H1 (cell line): ENCODE measurements around the gene PCDH9. TPM values are rescaled to one million over a fixed set of nuclear protein-coding genes. Genes with fewer than 3 reads are reported as not detected.

Experiments
- CTCF ChIA-PET: fragments of 300-600 bp; sonication (Branson Sonifier 250); formaldehyde crosslinking; loops from one replicate; lab custom pipeline; 2021; ENCODE audit not compliant: partially characterized antibody; lab: Charles Lee
- POLR2A ChIA-PET: fragments of 300-600 bp; sonication (Branson Sonifier 250); formaldehyde crosslinking; loops from one replicate; lab custom pipeline; 2021; ENCODE audit warnings: inconsistent platforms; ENCODE audit not compliant: partially characterized antibody; lab: Charles Lee
- DNase-seq, 2 experiments: peaks; one replicate each; pipeline versions ENCODE4 v3.0.0 to v3.0.0-alpha.2; 2010 to 2022; ENCODE audit warnings: low spot score in 2 of 2, low read depth in 1 of 2, mixed read lengths in 1 of 2
- FAIRE-seq: peaks from 2 replicates; lab custom pipeline; 2011; peaks lifted over from hg19 to GRCh38; lab: Jason Lieb, UNC
- H2AFZ ChIP-seq: 2 replicates; pipeline ENCODE4 v1.8.1; 2012; ENCODE audit warnings: low read length, inconsistent platforms
- H2AK5ac ChIP-seq: 2 replicates; pipeline ENCODE4 v1.6.1; 2013; ENCODE audit warnings: low read depth, low read length
- H2BK120ac ChIP-seq: replicated peaks from 2 replicates; pipeline ENCODE3; 2013; ENCODE audit warnings: low read depth, low read length, inconsistent platforms
- H2BK12ac ChIP-seq: 2 replicates; pipeline ENCODE4 v1.6.1; 2013; ENCODE audit warnings: low read depth, low read length
- H2BK15ac ChIP-seq: 2 replicates; pipeline ENCODE4 v1.6.1; 2013; ENCODE audit warnings: low read length
- H2BK20ac ChIP-seq: 2 replicates; pipeline ENCODE4 v1.6.1; 2013; ENCODE audit warnings: low read length
- H2BK5ac ChIP-seq: 2 replicates; pipeline ENCODE4 v1.6.1; 2013; ENCODE audit warnings: low read depth, low read length
- H3K14ac ChIP-seq: 2 replicates; pipeline ENCODE4 v1.6.1; 2013; ENCODE audit warnings: inconsistent platforms; ENCODE audit not compliant: insufficient read length
- H3K18ac ChIP-seq: 2 replicates; pipeline ENCODE4 v1.6.1; 2013; ENCODE audit warnings: low read length; ENCODE audit errors: extremely low read depth
- H3K23ac ChIP-seq: 2 replicates; pipeline ENCODE4 v1.6.1; 2013; ENCODE audit warnings: inconsistent platforms; ENCODE audit not compliant: insufficient read length
- H3K23me2 ChIP-seq: 2 replicates; pipeline ENCODE4 v1.6.1; 2013; ENCODE audit warnings: low read depth, low read length
- H3K27ac ChIP-seq: 2 replicates; pipeline ENCODE4 v1.6.1; 2011; ENCODE audit warnings: low read depth, low read length, inconsistent platforms
- H3K27me3 ChIP-seq, 4 experiments: replicated peaks in 1 of 4; 1 replicate in 1 of 4; 2 replicates in 3 of 4; pipeline versions ENCODE4 v1.6.1 to v1.8.1; 2011 to 2013; ENCODE audit warnings: low read length in 3 of 4, mild to moderate bottlenecking in 3 of 4, inconsistent platforms in 2 of 4, mixed read lengths in 2 of 4, moderate library complexity in 1 of 4; ENCODE audit not compliant: control insufficient read depth in 3 of 4, insufficient read depth in 3 of 4; ENCODE audit errors: extremely low read depth in 1 of 4
- H3K36me3 ChIP-seq, 4 experiments: 2 replicates each; pipeline versions ENCODE4 v1.6.1 to v1.8.1; 2011 to 2013; ENCODE audit warnings: mild to moderate bottlenecking in 4 of 4, low read length in 3 of 4, moderate library complexity in 2 of 4, control low read depth in 1 of 4, inconsistent platforms in 1 of 4; ENCODE audit not compliant: insufficient read depth in 4 of 4, control insufficient read depth in 2 of 4
- H3K4ac ChIP-seq: replicated peaks from 2 replicates; pipeline ENCODE3; 2013; ENCODE audit warnings: low read length, low read depth, mixed read lengths, inconsistent platforms; ENCODE audit not compliant: insufficient read length
- H3K4me1 ChIP-seq, 4 experiments: replicated peaks in 1 of 4; 1 replicate in 1 of 4; 2 replicates in 3 of 4; pipeline versions ENCODE4 v1.6.1 to v1.8.1; 2011 to 2013; ENCODE audit warnings: low read length in 3 of 4, inconsistent platforms in 2 of 4, mixed read lengths in 1 of 4; ENCODE audit not compliant: insufficient read depth in 4 of 4, control insufficient read depth in 3 of 4
- H3K4me2 ChIP-seq, 2 experiments: 2 replicates each; pipeline versions ENCODE4 v1.6.1 to v1.8.1; 2011 to 2013; ENCODE audit warnings: low read depth in 2 of 2, low read length in 2 of 2, control low read depth in 1 of 2, inconsistent platforms in 1 of 2, mild to moderate bottlenecking in 1 of 2; ENCODE audit not compliant: insufficient read depth in 1 of 2
- H3K4me3 ChIP-seq, 4 experiments: fragments of 200-600, 300-600 bp in 1 of 4; sonication (generic), shearing (Covaris generic), sonication (Bioruptor Twin) in 1 of 4; 2 replicates each; pipeline versions ENCODE4 v1.5.1 to v1.8.1; 2011 to 2016; ENCODE audit warnings: low read length in 4 of 4, low read depth in 3 of 4, control low read depth in 2 of 4, inconsistent platforms in 2 of 4, mild to moderate bottlenecking in 2 of 4, mixed read lengths in 1 of 4, moderate library complexity in 1 of 4; ENCODE audit not compliant: insufficient read depth in 2 of 4; ENCODE audit errors: extremely low read depth in 1 of 4
- H3K56ac ChIP-seq: replicated peaks from 2 replicates; pipeline ENCODE3; 2013; ENCODE audit warnings: low read depth, mild to moderate bottlenecking, mixed read lengths, low read length, inconsistent platforms; ENCODE audit not compliant: insufficient read length
- H3K79me1 ChIP-seq: 2 replicates; pipeline ENCODE4 v1.6.1; 2013; ENCODE audit warnings: low read depth, low read length, control low read depth
- H3K79me2 ChIP-seq, 2 experiments: 2 replicates each; pipeline versions ENCODE4 v1.6.1 to v1.8.1; 2012 to 2013; ENCODE audit warnings: low read length in 2 of 2, mild to moderate bottlenecking in 2 of 2, inconsistent platforms in 1 of 2; ENCODE audit not compliant: insufficient read depth in 2 of 2, control insufficient read depth in 1 of 2
- H3K9ac ChIP-seq, 4 experiments: replicated peaks in 1 of 4; 1 replicate in 1 of 4; 2 replicates in 3 of 4; pipeline versions ENCODE4 v1.6.1 to v1.8.1; 2011 to 2013; ENCODE audit warnings: low read depth in 3 of 4, low read length in 3 of 4, control low read depth in 2 of 4, mild to moderate bottlenecking in 2 of 4, moderate library complexity in 2 of 4, inconsistent platforms in 1 of 4; ENCODE audit errors: extremely low read depth in 1 of 4
- H3K9me3 ChIP-seq, 2 experiments: 2 replicates each; pipeline versions ENCODE4 v1.6.1 to v1.8.1; 2012 to 2013; ENCODE audit warnings: mild to moderate bottlenecking in 2 of 2, moderate library complexity in 2 of 2, control low read depth in 1 of 2, inconsistent platforms in 1 of 2, low read depth in 1 of 2, low read length in 1 of 2, mixed read lengths in 1 of 2; ENCODE audit not compliant: insufficient read depth in 2 of 2
- H4K20me1 ChIP-seq, 2 experiments: replicated peaks in 1 of 2; 2 replicates each; pipeline versions ENCODE3 to v1.8.1; 2011 to 2013; ENCODE audit warnings: inconsistent platforms in 2 of 2, low read length in 2 of 2, mild to moderate bottlenecking in 1 of 2; ENCODE audit not compliant: insufficient read depth in 2 of 2, control insufficient read depth in 1 of 2
- H4K5ac ChIP-seq: 2 replicates; pipeline ENCODE4 v1.6.1; 2013; ENCODE audit warnings: low read length, low read depth, mixed read lengths, inconsistent platforms; ENCODE audit not compliant: insufficient read length
- H4K8ac ChIP-seq: 2 replicates; pipeline ENCODE4 v1.8.0; 2013; ENCODE audit warnings: mild to moderate bottlenecking, moderate library complexity, low read length, inconsistent platforms; ENCODE audit not compliant: insufficient read depth; ENCODE audit errors: extremely low read depth
- H4K91ac ChIP-seq: replicated peaks from 2 replicates; pipeline ENCODE3; 2013; ENCODE audit warnings: low read length, mixed read lengths, inconsistent platforms; ENCODE audit not compliant: insufficient read length
- ASH2L ChIP-seq: fragments of 200-600, 300-600 bp; sonication (generic); IDR thresholded peaks from one replicate; pipeline ENCODE4 v1.7.1; 2017; ENCODE audit warnings: low read length
- EZH2 ChIP-seq: fragments of 200-600 bp; sonication (generic); IDR thresholded peaks from 2 replicates; pipeline ENCODE4 v1.7.1; 2012; ENCODE audit warnings: low read depth, mild to moderate bottlenecking, moderate library complexity, low read length, inconsistent platforms; ENCODE audit not compliant: severe bottlenecking
- JUN ChIP-seq: IDR thresholded peaks from 2 replicates; pipeline ENCODE4 v1.6.1; 2011; ENCODE audit warnings: low read depth, mild to moderate bottlenecking, improper control_type of control experiment, low read length
- KDM4A ChIP-seq: IDR thresholded peaks from one replicate; pipeline ENCODE4 v1.7.1; 2012; ENCODE audit warnings: low read depth, mild to moderate bottlenecking, moderate library complexity, low read length, inconsistent platforms; ENCODE audit not compliant: severe bottlenecking
- KDM5A ChIP-seq: fragments of 200-600 bp; IDR thresholded peaks from 2 replicates; pipeline ENCODE4 v1.7.1; 2012; ENCODE audit warnings: mild to moderate bottlenecking, low read length, inconsistent platforms, mixed read lengths
- NRF1 ChIP-seq: IDR thresholded peaks from 2 replicates; pipeline ENCODE4 v1.6.1; 2011; ENCODE audit warnings: mild to moderate bottlenecking, low read depth, low read length, improper control_type of control experiment
- POLR2AphosphoS5 ChIP-seq: IDR thresholded peaks from 2 replicates; pipeline ENCODE4 v1.6.1; 2011; ENCODE audit warnings: low read depth, low read length
- RAD21 ChIP-seq, 2 experiments: IDR thresholded peaks in 1 of 2; conservative IDR thresholded peaks in 1 of 2; 2 replicates each; pipeline ENCODE4 v1.6.1; 2011; ENCODE audit warnings: low read depth in 2 of 2, low read length in 2 of 2, improper control_type of control experiment in 1 of 2, inconsistent platforms in 1 of 2, mild to moderate bottlenecking in 1 of 2, moderate library complexity in 1 of 2
- RBBP5 ChIP-seq: IDR thresholded peaks from 2 replicates; pipeline ENCODE4 v1.7.1; 2012; ENCODE audit warnings: low read depth, mild to moderate bottlenecking, inconsistent platforms, low read length, moderate library complexity, borderline replicate concordance
- RNF2 ChIP-seq: fragments of 200-900, 300-1000 bp; sonication (generic); IDR thresholded peaks from 2 replicates; pipeline ENCODE4 v1.7.1; 2016; ENCODE audit warnings: borderline replicate concordance, low read depth, mild to moderate bottlenecking, antibody characterized with exemption, low read length; ENCODE audit not compliant: poor library complexity, severe bottlenecking; ENCODE audit errors: missing control alignments
- SRF ChIP-seq: IDR thresholded peaks from 2 replicates; pipeline ENCODE4 v1.6.1; 2011; ENCODE audit warnings: mild to moderate bottlenecking, low read depth, low read length, moderate library complexity
- WGBS, 2 experiments: shearing (Covaris generic) in 1 of 2; methylation state at CpG; one replicate each; pipeline versions ENCODE4 v1.1.6 to v1.1.7; 2013 to 2015; ENCODE audit warnings: low lambda C conversion rate in 2 of 2, mixed read lengths in 2 of 2, inconsistent platforms in 1 of 2, low coverage in 1 of 2, missing lambda C conversion rate in 1 of 2; ENCODE audit not compliant: insufficient replicate concordance in 2 of 2, insufficient coverage in 1 of 2, insufficient read length in 1 of 2; ENCODE audit errors: extremely low coverage in 1 of 2, missing lambda C conversion rate in 1 of 2; 5-methylcytosine and 5-hydroxymethylcytosine counted together
- polyA plus RNA-seq, 7 experiments: library from polyadenylated mRNA; depleted of rRNA in 3 of 7; stranded (reverse) in 5 of 7; unstranded in 2 of 7; fragments of >200 nt in 5 of 7; fragments of 200-250 nt in 2 of 7; gene quantifications; 1 replicate in 5 of 7; 2 replicates in 1 of 7; 4 replicates in 1 of 7; pipeline versions ENCODE4 v1.2.1 to v1.2.3, GENCODE V29; 2011 to 2013; ENCODE audit warnings: missing spikeins in 2 of 7, mixed read lengths in 2 of 7
- total RNA-seq: library from RNA; stranded (reverse); fragmentation: NEBNext Ultra II Directional; extraction: Animal tissue kit (Norgen Biotek cat#: 25700); gene quantifications from 2 replicates; pipeline ENCODE4 v1.2.1, GENCODE V29; 2021
- TF ChIP-seq, protein P1 (sequence below): IDR thresholded peaks from 2 replicates; pipeline ENCODE4 v1.6.1; 2012; ENCODE audit warnings: inconsistent platforms

PCDH9 gene
- total and polyA plus RNA-seq, 2 of the 8 experiments (the other 6 are each of a cell fraction or from before 2014, with no cell fraction given), result 0.12 to 0.60 TPM

DNA sequence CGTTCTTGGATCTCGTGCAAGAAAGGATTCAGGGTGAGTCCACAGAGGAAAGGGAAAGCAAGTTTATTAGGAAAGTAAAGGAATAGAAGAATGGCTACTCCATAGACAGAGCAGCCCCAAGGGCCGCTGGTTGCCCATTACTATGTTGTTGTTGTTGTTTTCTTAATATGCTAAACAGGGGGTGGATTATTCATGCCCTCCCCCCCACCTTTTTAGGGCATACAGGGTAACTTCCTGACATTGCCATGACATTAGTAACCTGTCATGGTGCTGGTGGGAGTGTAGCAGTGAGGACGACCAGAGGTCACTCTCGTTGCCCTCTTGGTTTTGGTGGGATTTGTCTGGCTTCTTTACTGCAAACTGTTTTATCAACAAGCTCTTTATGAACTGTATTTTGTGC, 29.1 kb upstream of the PCDH9 start:
- Histone ChIP-seq H3K23me2 (no peaks in the 10 kb centered on the region), H2BK12ac (peak overlapping the region; percentile 60; the same call in 1 of the 2 replicates), H3K56ac (no peak overlapping the region), H3K9me3 (no peaks in the 10 kb centered on the region; a peak in 1 of 4 replicates), H3K79me2 (no peaks in the 10 kb centered on the region), H4K8ac (no peak overlapping the region), H3K4me2 (peak overlapping the region in 1 of 2 experiments; percentile 15; a peak in 1 of 4 replicates), H2BK20ac (no peak overlapping the region), H4K91ac (no peak overlapping the region), H3K9ac (no peak overlapping the region), H3K18ac (no peak overlapping the region), H3K23ac (no peak overlapping the region), H3K36me3 (no peaks in the 10 kb centered on the region), H3K27ac (no peak overlapping the region), H2BK120ac (no peak overlapping the region), H2AK5ac (no peak overlapping the region), H3K27me3 (no peaks in the 10 kb centered on the region), H3K4me1 (peaks cover 1 to 7% (median 3%) of the 10 kb centered on the region in 4 experiments; a peak in 4 of 7 replicates), H2AFZ (no peak overlapping the region), H4K5ac (no peak overlapping the region), H3K4ac (no peak overlapping the region), H3K4me3 (no peak overlapping the region), H3K14ac (no peak overlapping the region), H2BK15ac (no peak overlapping the region), H4K20me1 (no peaks in the 10 kb centered on the region), H3K79me1 (no peaks in the 10 kb centered on the region), H2BK5ac (peak overlapping the region; percentile 49; the same call in 1 of the 2 replicates)
- DNase-seq, result no peak
- FAIRE-seq, result no peak
- CTCF ChIA-PET, result interaction anchor here (0.6 to 1.2 kb wide), 5 partner anchors 8 to 157 kb away, joined by 3 to 6 read pairs (median 3); no protein-coding TSS in a partner anchor
- POLR2A ChIA-PET, result interaction anchor here (0.9 kb wide), 1 partner anchor 16 kb away, joined by 3 read pairs; no protein-coding TSS in a partner anchor
- WGBS, 2 experiments, result 88% methylated on average over 5 of the region's 5 CpGs; no CpG with 5 or more reads in 1 of the 2 experiments
- TF ChIP-seq SRF (no peak), RBBP5 (no peak), KDM5A (no peak), POLR2AphosphoS5 (no peak), ASH2L (no peak), RNF2 (no peak), JUN (no peak), RAD21 (IDR thresholded peaks at IDR 0.05 in 1 of 2, conservative IDR thresholded peaks at IDR 0.05 in 1 of 2; ENCODE audit: low read depth in 2 of 2, low read length in 2 of 2) (no peak; a peak in 1 of 4 replicates), KDM4A (no peak), EZH2 (no peak), NRF1 (no peak)
- TF ChIP-seq, protein P1, sequence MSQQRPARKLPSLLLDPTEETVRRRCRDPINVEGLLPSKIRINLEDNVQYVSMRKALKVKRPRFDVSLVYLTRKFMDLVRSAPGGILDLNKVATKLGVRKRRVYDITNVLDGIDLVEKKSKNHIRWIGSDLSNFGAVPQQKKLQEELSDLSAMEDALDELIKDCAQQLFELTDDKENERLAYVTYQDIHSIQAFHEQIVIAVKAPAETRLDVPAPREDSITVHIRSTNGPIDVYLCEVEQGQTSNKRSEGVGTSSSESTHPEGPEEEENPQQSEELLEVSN, result no peak
